ENCODE measurements around the gene FTO.

FTO gene

GRCh38 chr16:53756275-53756996, 52.5 kb downstream of the FTO start:
- no peak for DNase-seq

GRCh38 chr16:53757971-53758609, 54.1 kb downstream of the FTO start:
- no peak for DNase-seq

- no peak for DNase-seq
Observed at GRCh38 chr16:53761962-53762703, 58.2 kb downstream of the FTO start.

- no peak for DNase-seq
Observed at GRCh38 chr16:53766304-53767016, 62.5 kb downstream of the FTO start.

GRCh38 chr16:53768167-53768566, 64.2 kb downstream of the FTO start:
- DNase-seq = no peak

- DNase-seq = no peak
Observed at GRCh38 chr16:53768593-53768992, 64.6 kb downstream of the FTO start.

- no peak for DNase-seq
Observed at GRCh38 chr16:53769185-53769584, 65.2 kb downstream of the FTO start.

- DNase-seq = no peak
Observed at GRCh38 chr16:53769787-53770186, 65.8 kb downstream of the FTO start.

- no peak for DNase-seq
Observed at GRCh38 chr16:53770641-53771040, 66.7 kb downstream of the FTO start.

GRCh38 chr16:53771655-53772497, 67.9 kb downstream of the FTO start:
- no peak for DNase-seq

GRCh38 chr16:53773150-53773846, 69.3 kb downstream of the FTO start:
- DNase-seq = peak; percentile 39

- no peak for DNase-seq
Observed at GRCh38 chr16:53773881-53774280, 69.9 kb downstream of the FTO start.

- DNase-seq = no peak
Observed at GRCh38 chr16:53775106-53775820, 71.3 kb downstream of the FTO start.

GRCh38 chr16:53775821-53776431, 72.0 kb downstream of the FTO start:
- DNase-seq = no peak

GRCh38 chr16:53779186-53779585, 75.2 kb downstream of the FTO start:
- no peak for DNase-seq

GRCh38 chr16:53780051-53780450, 76.1 kb downstream of the FTO start:
- DNase-seq = peak; percentile 5

GRCh38 chr16:53781023-53781605, 77.2 kb downstream of the FTO start:
- peak; percentile 35 for DNase-seq

GRCh38 chr16:53782148-53782547, 78.2 kb downstream of the FTO start:
- DNase-seq = no peak

GRCh38 chr16:53784291-53784690, 80.3 kb downstream of the FTO start:
- no peak for DNase-seq

GRCh38 chr16:53785044-53785443, 81.1 kb downstream of the FTO start:
- no peak for DNase-seq

Data from NCI-H2029 (cell line).